HG03342 (cell line): ENCODE measurements around the gene ADAMTS2.

Experiments
- ATAC-seq: cut with Tn5 transposase; IDR thresholded peaks from one replicate; pipeline ENCODE4 v1.9.1; 2021; ENCODE audit warnings: mild to moderate bottlenecking, moderate library complexity; ENCODE audit not compliant: unreplicated experiment

Gene ADAMTS2

GRCh38 chr5:179204572-179204971 lies 140.7 kb downstream of the ADAMTS2 start:
- no peak for ATAC-seq

GRCh38 chr5:179203248-179203647 lies 142.0 kb downstream of the ADAMTS2 start:
- no peak for ATAC-seq

- ATAC-seq, result no peak
These were observed 143.3 kb downstream of the ADAMTS2 start for GRCh38 chr5:179201986-179202385.

- ATAC-seq, result no peak
These were observed 146.0 kb downstream of the ADAMTS2 start for GRCh38 chr5:179199246-179199645.

- ATAC-seq, result no peak
These were observed 146.4 kb downstream of the ADAMTS2 start for GRCh38 chr5:179198825-179199224.

GRCh38 chr5:179196405-179197079 lies 148.7 kb downstream of the ADAMTS2 start:
- ATAC-seq, result no peak

GRCh38 chr5:179195561-179196404 lies 149.5 kb downstream of the ADAMTS2 start:
- ATAC-seq, result no peak

GRCh38 chr5:179194941-179195381 lies 150.3 kb downstream of the ADAMTS2 start:
- no peak for ATAC-seq

GRCh38 chr5:179194201-179194910 lies 150.9 kb downstream of the ADAMTS2 start:
- ATAC-seq, result no peak

- no peak for ATAC-seq
These were observed 151.5 kb downstream of the ADAMTS2 start for GRCh38 chr5:179193746-179194145.

- no peak for ATAC-seq
These were observed 152.3 kb downstream of the ADAMTS2 start for GRCh38 chr5:179192891-179193470.

- ATAC-seq, result no peak
These were observed 152.9 kb downstream of the ADAMTS2 start for GRCh38 chr5:179192185-179192890.

GRCh38 chr5:179191506-179192184 lies 153.6 kb downstream of the ADAMTS2 start:
- ATAC-seq, result no peak

- no peak for ATAC-seq
These were observed 154.3 kb downstream of the ADAMTS2 start for GRCh38 chr5:179190851-179191505.

GRCh38 chr5:179188636-179189035 lies 156.6 kb downstream of the ADAMTS2 start:
- ATAC-seq, result no peak

- ATAC-seq, result no peak
These were observed 157.3 kb downstream of the ADAMTS2 start for GRCh38 chr5:179187681-179188575.

- no peak for ATAC-seq
These were observed 158.0 kb downstream of the ADAMTS2 start for GRCh38 chr5:179187229-179187678.

- ATAC-seq, result no peak
These were observed 158.5 kb downstream of the ADAMTS2 start for GRCh38 chr5:179186801-179187200.
